Germinal center (tissue), 1 donor: ENCODE data around the gene TACC3.

Source experiments
- DNase-seq: peaks from one replicate; pipeline ENCODE4 v3.0.0; 2012; ENCODE audit warnings: mixed read lengths, low spot score

Gene TACC3

GRCh38 chr4:1746919-1747602, 25.7 kb downstream of the TACC3 start:
- no peak for DNase-seq

DNA sequence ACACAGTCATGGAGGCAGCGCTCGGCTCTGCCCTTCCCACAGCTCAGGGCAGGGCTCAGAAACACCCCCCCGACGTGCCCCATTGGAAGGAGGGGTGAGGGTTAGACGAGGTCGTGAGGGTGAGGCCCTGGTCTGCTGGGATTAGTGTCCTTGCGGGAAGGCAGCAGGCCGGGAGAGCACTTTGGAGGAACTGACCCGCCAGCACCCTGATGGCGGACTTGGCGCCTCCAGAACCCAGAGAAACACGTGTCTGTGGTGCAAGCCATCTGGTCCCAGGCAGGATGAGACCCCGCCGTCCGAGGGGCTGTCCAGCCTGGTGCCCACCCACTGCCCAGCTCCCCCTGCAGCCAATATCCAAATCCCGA, 26.3 kb downstream of the TACC3 start:
- no peak for DNase-seq

DNA sequence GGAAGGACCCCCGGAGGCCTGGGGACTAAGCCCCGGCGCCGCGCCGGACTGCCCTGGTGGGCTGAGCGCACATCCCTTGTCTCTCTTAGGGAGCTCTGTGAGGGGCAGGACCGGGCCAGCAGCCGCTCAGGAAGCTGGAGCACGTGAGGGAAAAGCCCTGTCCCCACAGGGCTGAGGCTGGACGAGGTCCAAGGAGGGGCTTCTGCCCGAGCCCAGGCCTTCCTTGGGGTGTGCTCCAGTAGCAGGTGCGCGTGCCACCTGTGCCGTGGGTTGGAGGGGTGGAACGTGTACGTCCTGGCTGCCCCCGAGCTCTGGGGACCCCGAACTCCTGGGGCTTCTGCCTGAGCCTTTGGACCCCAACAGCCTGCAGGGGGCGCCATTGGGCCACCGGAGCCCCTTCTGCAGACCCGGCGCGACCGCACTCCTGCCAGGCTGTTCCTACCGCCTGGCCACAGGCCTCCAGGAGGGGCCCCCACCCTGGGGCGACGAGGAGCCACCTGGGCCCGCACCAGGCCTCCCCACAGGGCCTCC, 27.2 kb downstream of the TACC3 start:
- DNase-seq = peak; percentile 89

DNA sequence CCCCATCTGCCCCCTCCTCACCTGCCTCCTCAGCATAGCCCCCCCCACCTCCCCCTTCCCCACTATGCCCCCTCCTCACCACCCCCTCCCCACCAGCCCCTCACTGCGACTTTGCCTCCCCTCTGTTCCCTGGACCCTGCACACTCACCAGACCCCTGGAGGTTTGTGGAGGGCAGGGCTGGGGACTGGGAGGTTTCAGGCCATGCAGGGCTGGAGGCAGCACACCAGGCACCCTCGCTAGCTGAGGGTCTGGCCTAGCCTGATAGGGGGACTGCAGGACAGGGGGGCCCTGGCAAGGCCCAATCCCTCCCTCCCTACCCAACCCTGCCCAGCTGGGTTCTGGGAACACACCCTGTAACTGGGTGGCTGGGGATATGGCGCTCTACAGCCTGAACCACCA, 28.0 kb downstream of the TACC3 start:
- no peak for DNase-seq

GRCh38 chr4:1749826-1750225, 28.5 kb downstream of the TACC3 start:
- DNase-seq = no peak

DNA sequence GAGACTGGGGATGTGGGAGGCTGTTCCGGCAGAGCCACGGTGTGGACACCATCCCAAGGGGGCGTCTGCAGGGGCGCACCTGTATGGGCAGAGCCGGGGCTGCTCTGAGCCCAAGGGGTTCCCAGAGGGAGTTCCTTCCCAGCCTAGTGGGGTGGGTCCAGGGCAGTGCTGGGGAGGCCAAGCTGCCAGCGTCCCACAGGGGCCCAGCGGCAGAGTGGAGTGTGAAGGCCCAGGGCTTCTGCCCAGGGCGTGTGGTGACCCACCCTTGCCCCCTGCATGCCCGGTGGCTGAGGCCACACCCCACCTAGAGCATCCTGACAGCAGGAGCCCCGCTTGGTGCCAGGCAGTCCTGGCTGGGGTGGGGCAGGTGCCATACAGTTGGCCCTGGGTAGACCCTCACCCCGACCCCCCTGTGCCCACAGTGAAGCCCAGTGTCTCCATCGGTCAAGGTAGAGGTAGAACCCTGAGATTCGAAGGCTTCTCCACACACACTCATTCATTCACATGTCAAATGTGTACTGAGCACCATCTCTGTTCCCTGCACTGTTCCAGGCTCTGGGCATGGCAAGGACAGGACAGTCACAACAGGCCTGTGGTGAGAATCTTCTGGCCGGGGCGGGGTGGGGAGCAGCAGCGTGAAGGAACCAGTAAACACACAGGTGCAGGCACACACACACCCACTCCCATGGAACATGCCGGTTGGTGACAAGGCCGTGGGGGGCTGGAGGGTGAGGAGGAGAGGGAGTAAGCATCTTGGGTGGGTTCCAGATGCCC, 29.2 kb downstream of the TACC3 start:
- no peak for DNase-seq

GRCh38 chr4:1751155-1751918, 30.0 kb downstream of the TACC3 start:
- no peak for DNase-seq

- DNase-seq = no peak
Observed at GRCh38 chr4:1751919-1752283, 30.6 kb downstream of the TACC3 start.

DNA sequence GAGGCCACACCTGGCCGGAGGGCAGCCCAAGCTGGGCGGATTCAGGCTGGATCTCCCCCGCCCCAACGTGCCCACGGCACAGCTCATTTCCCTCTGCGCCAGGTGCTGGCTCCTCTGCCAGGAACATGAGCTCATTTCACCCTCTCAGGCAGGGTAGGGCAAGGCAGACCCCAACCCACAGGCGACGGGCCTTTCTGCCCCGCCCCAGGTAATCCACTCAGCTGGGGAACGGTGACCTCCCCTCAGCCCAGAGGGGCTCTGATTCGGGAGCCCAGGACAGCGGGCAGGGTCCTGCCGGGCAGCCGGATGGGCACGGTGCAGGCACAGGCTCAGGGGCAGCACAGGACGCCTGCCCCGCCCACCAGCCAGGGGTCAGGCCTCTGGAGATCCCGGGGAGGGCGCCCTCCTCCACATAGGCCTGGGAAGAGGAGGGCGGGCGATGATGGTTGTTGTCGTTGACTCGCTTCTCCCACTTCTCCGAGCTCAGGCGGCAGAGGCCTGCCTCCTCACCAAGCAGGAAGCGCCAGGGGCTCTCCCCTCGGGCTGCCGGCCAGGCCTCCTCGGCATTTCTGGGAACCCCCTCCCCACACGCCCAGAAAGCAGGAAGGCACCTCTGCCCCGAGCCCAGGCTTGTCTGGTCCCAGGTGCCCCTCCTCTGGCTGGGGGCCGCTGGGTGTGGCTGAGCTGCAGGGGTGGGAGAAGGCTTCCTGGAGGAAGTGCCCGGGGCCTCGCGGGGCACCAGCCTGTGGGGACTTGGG, 31.1 kb downstream of the TACC3 start:
- DNase-seq = no peak

DNA sequence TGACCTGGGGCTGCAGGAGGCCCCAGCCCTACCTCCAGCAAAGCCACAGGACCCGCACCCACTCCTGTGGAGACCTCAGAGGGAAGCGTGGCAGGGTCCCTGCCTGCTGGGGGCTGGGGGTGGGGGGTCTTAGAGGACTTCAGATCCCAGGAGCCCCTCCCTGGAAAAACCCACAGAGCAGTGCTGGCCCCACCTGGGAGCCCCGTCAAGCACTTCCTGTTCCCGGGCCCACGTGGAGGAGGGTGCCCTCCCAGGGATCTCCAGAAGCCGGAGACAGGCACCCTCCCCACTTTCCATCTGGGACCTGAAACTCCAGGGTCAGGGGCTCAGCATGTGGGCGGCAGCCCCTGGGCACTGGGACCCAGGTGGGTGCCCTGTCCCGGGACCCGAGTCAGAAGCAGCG, 32.0 kb downstream of the TACC3 start:
- no peak for DNase-seq

DNA sequence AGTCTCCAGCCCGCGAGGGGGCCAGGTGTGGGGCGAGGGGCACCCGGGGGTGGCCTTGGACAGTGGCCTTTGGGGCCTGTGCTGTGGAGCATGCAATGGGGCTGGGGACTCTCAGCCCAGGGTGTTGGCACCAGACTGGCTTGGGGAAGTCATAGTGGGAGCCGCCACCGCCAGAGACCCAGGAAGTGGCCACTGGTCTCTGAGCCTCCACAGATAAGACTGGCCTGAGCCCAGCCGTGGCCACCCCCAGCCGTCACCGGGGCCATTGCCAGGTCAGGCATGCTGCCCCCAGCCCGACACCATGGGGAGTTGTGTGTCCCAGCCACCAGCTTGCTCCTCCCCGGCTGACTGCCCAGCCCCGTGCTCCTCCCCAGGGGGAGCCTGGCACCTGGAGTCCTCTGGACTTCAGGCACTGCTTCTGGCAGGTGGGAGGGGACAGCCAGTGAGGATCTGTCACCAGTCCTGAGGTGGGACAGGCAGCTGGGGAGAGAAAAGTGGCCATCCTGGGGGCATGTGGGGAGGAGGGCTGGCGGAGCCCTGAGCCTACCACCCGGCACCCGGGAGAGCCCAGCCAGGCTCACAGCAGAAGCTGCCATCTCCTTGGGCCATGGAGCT, 32.5 kb downstream of the TACC3 start:
- no peak for DNase-seq

- DNase-seq = no peak
Observed at GRCh38 chr4:1754336-1754735, 33.0 kb downstream of the TACC3 start.

- no peak for DNase-seq
Observed at GRCh38 chr4:1755297-1755696, 34.0 kb downstream of the TACC3 start.

DNA sequence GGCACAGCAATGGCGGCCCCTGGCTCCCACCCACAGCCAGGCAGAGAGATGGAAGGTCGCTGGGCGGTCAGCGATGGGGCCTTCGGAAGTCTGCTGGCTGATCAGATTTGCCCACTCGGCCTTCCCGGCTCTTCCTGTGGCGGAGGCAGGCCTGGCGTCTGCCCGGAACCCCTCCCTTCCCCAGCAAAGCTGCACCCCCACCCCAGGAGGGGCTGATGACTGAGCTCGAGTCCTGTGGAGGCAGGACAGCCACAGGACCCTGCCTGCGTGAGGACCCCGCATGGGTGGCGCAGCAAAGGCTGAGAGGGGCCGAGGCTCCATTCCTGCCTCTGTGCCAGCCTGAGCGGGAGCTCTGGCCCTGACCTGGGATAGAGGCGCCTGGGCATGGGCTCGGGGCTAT, 34.8 kb downstream of the TACC3 start:
- DNase-seq = no peak

DNA sequence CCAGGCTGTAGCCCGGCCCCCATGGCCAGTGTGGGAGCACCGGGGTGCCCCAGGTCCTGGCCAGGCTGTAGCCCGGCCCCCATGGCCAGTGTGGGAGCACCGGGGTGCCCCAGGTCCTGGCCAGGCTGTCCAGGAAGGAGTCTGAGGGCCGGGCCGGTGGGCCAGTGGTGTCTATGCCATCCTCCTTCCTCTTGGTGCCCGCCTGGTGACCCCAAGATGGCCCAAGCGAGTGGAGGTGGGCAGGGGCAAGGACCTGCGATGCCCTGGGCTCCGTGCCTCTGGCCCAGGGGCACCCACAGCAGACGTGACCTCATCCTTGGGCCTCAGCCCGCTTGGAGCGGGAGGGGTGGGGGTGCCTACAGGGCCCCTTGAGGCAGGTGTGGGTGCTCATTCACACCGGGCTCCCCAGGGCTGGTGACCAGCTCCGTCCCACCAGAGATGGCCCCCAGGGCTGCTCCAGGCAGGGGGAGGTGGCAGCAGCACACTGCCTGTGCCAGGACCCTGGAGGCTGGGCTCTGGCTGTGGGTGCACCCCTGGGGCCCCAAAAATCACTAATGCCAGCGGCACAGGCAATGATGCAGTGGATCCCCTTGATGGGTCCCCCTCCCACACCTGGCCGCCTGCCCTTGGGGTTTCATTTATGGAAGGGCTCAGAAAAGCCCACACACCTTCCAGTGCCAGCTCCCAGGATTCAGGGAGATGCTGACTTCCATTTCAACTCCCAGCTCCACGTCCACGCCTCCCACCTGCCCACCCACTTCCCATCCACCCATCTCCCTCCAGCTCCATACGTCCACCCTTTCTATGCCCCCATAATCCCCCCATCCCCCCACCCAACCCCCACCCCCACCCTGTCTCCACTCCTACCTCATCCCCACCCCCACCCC, 35.8 kb downstream of the TACC3 start:
- no peak for DNase-seq

GRCh38 chr4:1757836-1758235, 36.5 kb downstream of the TACC3 start:
- no peak for DNase-seq

- DNase-seq = no peak
Observed at GRCh38 chr4:1758306-1759121, 37.2 kb downstream of the TACC3 start.

DNA sequence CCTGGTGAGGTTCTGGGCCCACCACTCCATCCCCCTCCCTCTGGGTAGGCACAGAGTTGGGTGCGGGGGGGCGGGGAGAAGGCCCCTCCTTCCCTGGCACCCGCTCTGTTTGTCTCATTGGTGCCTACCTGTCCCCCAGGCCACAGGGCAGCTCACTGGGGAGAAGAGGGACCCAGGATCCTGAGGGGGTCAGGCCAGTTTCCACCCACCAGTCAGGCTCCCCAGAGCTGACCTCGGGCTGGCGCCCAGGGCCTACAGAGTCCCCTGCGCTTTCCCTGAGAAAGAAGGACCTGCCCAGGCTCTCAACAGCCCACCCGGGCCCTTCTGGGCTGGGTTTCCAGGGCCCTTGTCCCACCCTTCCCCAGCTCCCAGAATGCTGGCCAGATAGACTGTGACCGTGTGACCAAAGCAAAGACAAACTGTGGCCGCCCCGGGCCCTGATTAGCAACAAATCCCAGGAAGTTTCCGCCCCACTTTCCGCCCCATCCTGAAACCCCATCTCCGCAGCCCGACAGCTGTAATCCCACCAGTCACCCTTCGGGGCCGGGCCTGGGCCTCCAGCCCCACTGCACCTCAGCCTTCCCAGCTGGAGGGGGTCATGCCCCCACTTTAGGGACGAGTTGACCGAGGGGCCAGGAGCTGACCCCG, 38.0 kb downstream of the TACC3 start:
- no peak for DNase-seq

GRCh38 chr4:1759818-1760223, 38.5 kb downstream of the TACC3 start:
- DNase-seq = no peak
